Calu3 (cell line): ENCODE data around the gene SPOCD1. TPM values are rescaled to one million over a fixed set of nuclear protein-coding genes. Genes with fewer than 3 reads are reported as not detected.

Source experiments
- BruUV-seq: library from RNA; stranded (reverse); fragments of 400-500 nt; replicated peaks from 2 replicates; lab custom pipeline; 2021; lab: Mats Ljungman, UMichigan
- CTCF ChIA-PET: fragments of 300-600 bp; sonication (Branson Sonifier 250); formaldehyde crosslinking; loops from one replicate; lab custom pipeline; 2022; ENCODE audit warnings: antibody characterized with exemption; lab: Charles Lee
- DNase-seq: peaks from one replicate; pipeline ENCODE4 v3.0.0; 2022
- H3K27ac Mint-ChIP-seq: one replicate; pipeline ENCODE4 v1.8.0; 2022; ENCODE audit warnings: mixed read lengths; ENCODE audit not compliant: unreplicated experiment
- H3K27me3 Mint-ChIP-seq: one replicate; pipeline ENCODE4 v1.8.0; 2022; ENCODE audit warnings: mixed read lengths; ENCODE audit not compliant: unreplicated experiment
- H3K36me3 Mint-ChIP-seq: one replicate; pipeline ENCODE4 v1.8.0; 2022; ENCODE audit warnings: mild to moderate bottlenecking, moderate library complexity, mixed read lengths; ENCODE audit not compliant: insufficient read depth, unreplicated experiment
- H3K4me1 Mint-ChIP-seq: one replicate; pipeline ENCODE4 v1.8.0; 2022; ENCODE audit warnings: mild to moderate bottlenecking, low read depth, mixed read lengths; ENCODE audit not compliant: unreplicated experiment
- H3K4me3 Mint-ChIP-seq: one replicate; pipeline ENCODE4 v1.8.0; 2022; ENCODE audit warnings: mild to moderate bottlenecking, low read depth, moderate library complexity, mixed read lengths; ENCODE audit not compliant: unreplicated experiment
- H3K9me3 Mint-ChIP-seq: one replicate; pipeline ENCODE4 v1.8.0; 2022; ENCODE audit warnings: low read depth, mixed read lengths; ENCODE audit not compliant: unreplicated experiment
- intact Hi-C: fragments of 100-400 bp; cut with micrococcal nuclease; formaldehyde crosslinking; loops from one replicate; pipeline ENCODE4 v1.10.0; 2022; ENCODE audit not compliant: unreplicated experiment
- total RNA-seq: library from RNA; stranded (reverse); gene quantifications from 2 replicates; pipeline ENCODE4 v1.2.3, GENCODE V29; 2022
- TF ChIP-seq, protein P1 (sequence below): fragments of 200-600 bp; IDR thresholded peaks from one replicate; pipeline ENCODE4 v1.8.0; 2022; ENCODE audit warnings: antibody characterized with exemption; ENCODE audit not compliant: unreplicated experiment

The SPOCD1 gene
- total RNA-seq, 1 experiment from 2014 or later, result 6.3 TPM

DNA sequence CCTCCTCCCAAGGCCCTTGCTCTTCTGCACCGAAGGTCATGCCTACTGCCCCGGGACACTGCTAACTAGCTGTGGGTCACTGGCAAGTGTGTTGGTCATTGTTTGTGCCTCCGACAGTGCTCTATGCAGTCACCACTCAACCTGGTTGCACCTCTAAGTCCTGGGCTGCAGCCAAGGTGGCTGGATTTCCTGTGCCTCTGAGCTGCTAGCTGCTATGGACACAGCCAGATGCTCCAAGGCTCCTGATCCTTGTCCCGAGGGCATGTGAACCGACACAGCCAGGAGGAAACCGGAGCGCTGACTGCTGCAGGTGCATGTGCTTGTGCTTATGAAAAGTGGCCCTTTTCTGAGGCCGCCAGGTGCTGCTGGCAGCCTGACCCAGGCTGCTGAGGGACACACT, 14.7 kb upstream of the SPOCD1 start:
- no peaks in the 10 kb centered on the region for H3K9me3 Mint-ChIP-seq
- no TSS peak for BruUV-seq
- no peak overlapping the region for H3K27ac Mint-ChIP-seq
- peaks cover 44% of the 10 kb centered on the region for H3K27me3 Mint-ChIP-seq
- DNase-seq, result no peak
- no peak overlapping the region for H3K4me3 Mint-ChIP-seq
- H3K36me3 Mint-ChIP-seq, result no peaks in the 10 kb centered on the region
- intact Hi-C loops, result no loop called here
- TF ChIP-seq, protein P1, sequence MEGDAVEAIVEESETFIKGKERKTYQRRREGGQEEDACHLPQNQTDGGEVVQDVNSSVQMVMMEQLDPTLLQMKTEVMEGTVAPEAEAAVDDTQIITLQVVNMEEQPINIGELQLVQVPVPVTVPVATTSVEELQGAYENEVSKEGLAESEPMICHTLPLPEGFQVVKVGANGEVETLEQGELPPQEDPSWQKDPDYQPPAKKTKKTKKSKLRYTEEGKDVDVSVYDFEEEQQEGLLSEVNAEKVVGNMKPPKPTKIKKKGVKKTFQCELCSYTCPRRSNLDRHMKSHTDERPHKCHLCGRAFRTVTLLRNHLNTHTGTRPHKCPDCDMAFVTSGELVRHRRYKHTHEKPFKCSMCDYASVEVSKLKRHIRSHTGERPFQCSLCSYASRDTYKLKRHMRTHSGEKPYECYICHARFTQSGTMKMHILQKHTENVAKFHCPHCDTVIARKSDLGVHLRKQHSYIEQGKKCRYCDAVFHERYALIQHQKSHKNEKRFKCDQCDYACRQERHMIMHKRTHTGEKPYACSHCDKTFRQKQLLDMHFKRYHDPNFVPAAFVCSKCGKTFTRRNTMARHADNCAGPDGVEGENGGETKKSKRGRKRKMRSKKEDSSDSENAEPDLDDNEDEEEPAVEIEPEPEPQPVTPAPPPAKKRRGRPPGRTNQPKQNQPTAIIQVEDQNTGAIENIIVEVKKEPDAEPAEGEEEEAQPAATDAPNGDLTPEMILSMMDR, result no peak
- CTCF ChIA-PET, result no interaction called here
- H3K4me1 Mint-ChIP-seq, result peaks cover 9% of the 10 kb centered on the region

DNA sequence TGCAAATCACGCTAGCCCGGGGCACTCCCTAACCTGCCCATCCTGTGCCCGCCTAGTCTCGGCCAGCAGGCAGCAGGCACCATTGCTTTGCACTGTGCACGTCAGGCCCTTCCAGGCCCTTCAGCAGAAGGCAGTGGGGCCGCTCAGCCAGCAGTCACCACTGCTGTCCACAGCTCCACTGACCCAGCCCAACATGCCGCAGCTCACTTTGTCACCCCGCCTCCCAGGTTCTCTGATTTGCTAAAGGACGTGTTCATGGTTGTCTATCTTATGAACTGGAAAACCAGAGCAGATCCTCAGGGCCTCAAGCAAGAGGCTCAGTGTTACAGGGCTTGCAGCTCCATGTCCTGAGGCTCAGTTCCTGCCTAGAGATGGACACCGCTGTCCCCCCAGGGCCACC, 14.2 kb upstream of the SPOCD1 start:
- no peak overlapping the region for H3K27ac Mint-ChIP-seq
- no TSS peak for BruUV-seq
- H3K4me3 Mint-ChIP-seq, result no peak overlapping the region
- no peak for DNase-seq
- CTCF ChIA-PET, result no interaction called here
- TF ChIP-seq, protein P1, result no peak
- H3K27me3 Mint-ChIP-seq, result peaks cover 44% of the 10 kb centered on the region
- no peaks in the 10 kb centered on the region for H3K36me3 Mint-ChIP-seq
- intact Hi-C loops, result no loop called here
- no peaks in the 10 kb centered on the region for H3K9me3 Mint-ChIP-seq
- peaks cover 9% of the 10 kb centered on the region for H3K4me1 Mint-ChIP-seq

DNA sequence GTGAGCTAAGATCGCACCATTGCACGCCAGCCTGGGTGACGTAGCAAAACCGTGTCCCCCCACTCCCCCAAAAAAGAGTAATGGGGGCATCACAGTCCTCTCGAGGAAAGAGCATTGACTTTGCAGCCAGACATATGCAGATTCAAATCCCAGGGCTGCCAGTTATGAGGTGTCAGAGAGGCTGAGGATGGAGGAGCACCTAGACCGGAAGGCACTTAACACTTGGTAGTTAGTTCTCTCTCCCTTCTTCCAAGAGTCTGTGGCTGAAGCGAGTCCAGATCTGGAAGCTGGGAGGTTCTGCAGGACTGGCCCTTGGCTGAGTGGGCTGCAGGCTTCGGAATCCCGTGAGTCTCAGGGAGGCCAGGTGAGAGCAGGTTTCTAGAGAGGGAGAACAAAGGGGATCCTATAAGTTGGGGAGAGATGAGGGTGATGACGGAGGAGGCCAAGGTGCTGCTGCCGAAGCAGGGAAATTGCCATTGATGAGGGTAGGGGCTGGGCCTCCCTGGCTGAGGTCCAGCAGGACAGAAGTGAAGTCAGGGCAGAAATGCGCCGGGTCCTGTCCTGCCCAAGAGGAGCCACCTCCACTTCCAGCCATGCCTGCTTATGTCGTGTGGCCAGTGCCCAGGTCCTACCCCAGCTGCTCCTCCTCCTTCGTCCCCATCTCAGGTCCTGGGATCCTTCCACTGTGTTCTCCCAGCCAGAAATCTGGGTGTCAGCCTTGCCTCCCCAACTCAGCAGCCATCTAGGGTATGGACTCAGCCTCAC, 13.3 kb upstream of the SPOCD1 start:
- no peak overlapping the region for H3K27ac Mint-ChIP-seq
- intact Hi-C loops, result no loop called here
- BruUV-seq, result no TSS peak
- peaks cover 44% of the 10 kb centered on the region for H3K27me3 Mint-ChIP-seq
- H3K4me1 Mint-ChIP-seq, result peaks cover 9% of the 10 kb centered on the region
- no peak overlapping the region for H3K4me3 Mint-ChIP-seq
- DNase-seq, result no peak
- no peaks in the 10 kb centered on the region for H3K9me3 Mint-ChIP-seq
- H3K36me3 Mint-ChIP-seq, result no peaks in the 10 kb centered on the region
- CTCF ChIA-PET, result no interaction called here
- TF ChIP-seq, protein P1, result no peak

DNA sequence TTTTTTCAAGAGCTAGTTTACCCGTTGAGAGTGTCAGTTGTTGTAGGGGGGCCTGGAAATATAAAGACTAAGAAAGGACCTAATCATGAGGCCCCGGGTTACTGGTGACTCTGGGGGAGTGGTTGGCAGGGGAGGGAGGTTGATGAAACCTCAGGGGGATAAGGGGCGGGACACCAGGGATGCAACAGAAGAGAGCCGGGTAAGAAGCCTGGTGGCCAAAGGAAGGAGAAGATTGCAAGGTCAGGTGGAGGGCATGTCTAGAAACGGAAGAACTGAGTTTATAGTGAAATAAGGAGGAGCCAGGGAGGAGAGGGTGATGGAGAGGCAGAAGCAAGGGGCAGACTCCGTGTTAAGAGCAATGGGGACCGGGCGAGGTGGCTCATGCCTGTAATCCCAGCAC, 12.5 kb upstream of the SPOCD1 start:
- H3K36me3 Mint-ChIP-seq, result no peaks in the 10 kb centered on the region
- CTCF ChIA-PET, result no interaction called here
- TF ChIP-seq, protein P1, result no peak
- intact Hi-C loops, result no loop called here
- H3K27ac Mint-ChIP-seq, result no peak overlapping the region
- peaks cover 9% of the 10 kb centered on the region for H3K4me1 Mint-ChIP-seq
- H3K27me3 Mint-ChIP-seq, result peaks cover 44% of the 10 kb centered on the region
- no peak overlapping the region for H3K4me3 Mint-ChIP-seq
- no peak for DNase-seq
- H3K9me3 Mint-ChIP-seq, result no peaks in the 10 kb centered on the region
- no TSS peak for BruUV-seq
